ENCODE results near the gene ASIC4. TPM values are rescaled to one million over a fixed set of nuclear protein-coding genes. Genes with fewer than 3 reads are reported as not detected.

ASIC4 gene
- total and polyA plus RNA-seq, 2 of the 13 experiments (the other 11 are each of a cell fraction or from before 2014, with no cell fraction given): 0.03 TPM; not detected in 1

DNA sequence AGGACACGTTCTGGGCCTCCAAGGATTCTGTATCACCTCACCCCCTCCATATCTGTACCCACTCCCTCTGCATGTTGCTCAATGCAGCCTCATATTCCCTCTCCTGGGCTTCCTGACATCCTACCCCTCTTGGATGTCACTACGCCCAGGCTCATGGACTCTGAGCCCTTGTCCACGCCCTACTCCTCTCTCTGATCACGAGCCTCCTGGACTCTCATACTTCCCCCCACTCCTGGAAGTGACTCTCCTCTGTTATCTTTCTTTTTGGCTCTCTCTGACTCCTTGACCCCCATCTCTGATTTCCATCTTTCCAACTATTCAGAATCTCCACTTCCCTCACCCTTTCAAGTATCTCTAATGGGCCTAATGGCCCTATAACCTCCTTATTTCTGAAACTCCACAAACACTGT is 31.7 kb downstream of the ASIC4 start (continued):
- no peak for TF ChIP-seq ZNF343 (CRISPR knock-in tag; IDR thresholded peaks at IDR 0.05)
- TF ChIP-seq, protein P1, sequence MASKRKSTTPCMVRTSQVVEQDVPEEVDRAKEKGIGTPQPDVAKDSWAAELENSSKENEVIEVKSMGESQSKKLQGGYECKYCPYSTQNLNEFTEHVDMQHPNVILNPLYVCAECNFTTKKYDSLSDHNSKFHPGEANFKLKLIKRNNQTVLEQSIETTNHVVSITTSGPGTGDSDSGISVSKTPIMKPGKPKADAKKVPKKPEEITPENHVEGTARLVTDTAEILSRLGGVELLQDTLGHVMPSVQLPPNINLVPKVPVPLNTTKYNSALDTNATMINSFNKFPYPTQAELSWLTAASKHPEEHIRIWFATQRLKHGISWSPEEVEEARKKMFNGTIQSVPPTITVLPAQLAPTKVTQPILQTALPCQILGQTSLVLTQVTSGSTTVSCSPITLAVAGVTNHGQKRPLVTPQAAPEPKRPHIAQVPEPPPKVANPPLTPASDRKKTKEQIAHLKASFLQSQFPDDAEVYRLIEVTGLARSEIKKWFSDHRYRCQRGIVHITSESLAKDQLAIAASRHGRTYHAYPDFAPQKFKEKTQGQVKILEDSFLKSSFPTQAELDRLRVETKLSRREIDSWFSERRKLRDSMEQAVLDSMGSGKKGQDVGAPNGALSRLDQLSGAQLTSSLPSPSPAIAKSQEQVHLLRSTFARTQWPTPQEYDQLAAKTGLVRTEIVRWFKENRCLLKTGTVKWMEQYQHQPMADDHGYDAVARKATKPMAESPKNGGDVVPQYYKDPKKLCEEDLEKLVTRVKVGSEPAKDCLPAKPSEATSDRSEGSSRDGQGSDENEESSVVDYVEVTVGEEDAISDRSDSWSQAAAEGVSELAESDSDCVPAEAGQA (IDR thresholded peaks at IDR 0.05; ENCODE audit: low read depth): no peak
- TF ChIP-seq, protein P1 (CRISPR knock-in tag; IDR thresholded peaks at IDR 0.05; ENCODE audit: borderline replicate concordance): no peak
- TF ChIP-seq, protein P2, sequence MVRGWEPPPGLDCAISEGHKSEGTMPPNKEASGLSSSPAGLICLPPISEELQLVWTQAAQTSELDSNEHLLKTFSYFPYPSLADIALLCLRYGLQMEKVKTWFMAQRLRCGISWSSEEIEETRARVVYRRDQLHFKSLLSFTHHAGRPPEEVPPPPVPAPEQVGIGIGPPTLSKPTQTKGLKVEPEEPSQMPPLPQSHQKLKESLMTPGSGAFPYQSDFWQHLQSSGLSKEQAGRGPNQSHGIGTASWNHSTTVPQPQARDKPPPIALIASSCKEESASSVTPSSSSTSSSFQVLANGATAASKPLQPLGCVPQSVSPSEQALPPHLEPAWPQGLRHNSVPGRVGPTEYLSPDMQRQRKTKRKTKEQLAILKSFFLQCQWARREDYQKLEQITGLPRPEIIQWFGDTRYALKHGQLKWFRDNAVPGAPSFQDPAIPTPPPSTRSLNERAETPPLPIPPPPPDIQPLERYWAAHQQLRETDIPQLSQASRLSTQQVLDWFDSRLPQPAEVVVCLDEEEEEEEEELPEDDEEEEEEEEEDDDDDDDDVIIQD (CRISPR knock-in tag; IDR thresholded peaks at IDR 0.05; ENCODE audit: low read depth): peak; percentile 57; the same call in 1 of the 2 replicates
- TF ChIP-seq ZNF256 (CRISPR knock-in tag; conservative IDR thresholded peaks at IDR 0.05): no peak
- TF ChIP-seq ZNF552 (CRISPR knock-in tag; IDR thresholded peaks at IDR 0.05; ENCODE audit: borderline replicate concordance): no peak
- TF ChIP-seq ZNF558 (CRISPR knock-in tag; IDR thresholded peaks at IDR 0.05; ENCODE audit: borderline replicate concordance): no peak
- no peak for TF ChIP-seq SNAPC2 (CRISPR knock-in tag; IDR thresholded peaks at IDR 0.05)
- peak; percentile 68; the same call in 1 of the 2 replicates for TF ChIP-seq MXD4 (CRISPR knock-in tag; IDR thresholded peaks at IDR 0.05)
- peak; percentile 92 for TF ChIP-seq MIER2 (CRISPR knock-in tag; IDR thresholded peaks at IDR 0.05)
- TF ChIP-seq FLYWCH1 (CRISPR knock-in tag; IDR thresholded peaks at IDR 0.05): no peak
- TF ChIP-seq HDAC6 (IDR thresholded peaks at IDR 0.05; ENCODE audit: low read depth, low read length): no peak
- TF ChIP-seq, protein P3, sequence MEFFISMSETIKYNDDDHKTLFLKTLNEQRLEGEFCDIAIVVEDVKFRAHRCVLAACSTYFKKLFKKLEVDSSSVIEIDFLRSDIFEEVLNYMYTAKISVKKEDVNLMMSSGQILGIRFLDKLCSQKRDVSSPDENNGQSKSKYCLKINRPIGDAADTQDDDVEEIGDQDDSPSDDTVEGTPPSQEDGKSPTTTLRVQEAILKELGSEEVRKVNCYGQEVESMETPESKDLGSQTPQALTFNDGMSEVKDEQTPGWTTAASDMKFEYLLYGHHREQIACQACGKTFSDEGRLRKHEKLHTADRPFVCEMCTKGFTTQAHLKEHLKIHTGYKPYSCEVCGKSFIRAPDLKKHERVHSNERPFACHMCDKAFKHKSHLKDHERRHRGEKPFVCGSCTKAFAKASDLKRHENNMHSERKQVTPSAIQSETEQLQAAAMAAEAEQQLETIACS (CRISPR knock-in tag; IDR thresholded peaks at IDR 0.05): no peak
- no peak for TF ChIP-seq ZNF556 (CRISPR knock-in tag; IDR thresholded peaks at IDR 0.05; ENCODE audit: borderline replicate concordance)
- TF ChIP-seq, protein P4, sequence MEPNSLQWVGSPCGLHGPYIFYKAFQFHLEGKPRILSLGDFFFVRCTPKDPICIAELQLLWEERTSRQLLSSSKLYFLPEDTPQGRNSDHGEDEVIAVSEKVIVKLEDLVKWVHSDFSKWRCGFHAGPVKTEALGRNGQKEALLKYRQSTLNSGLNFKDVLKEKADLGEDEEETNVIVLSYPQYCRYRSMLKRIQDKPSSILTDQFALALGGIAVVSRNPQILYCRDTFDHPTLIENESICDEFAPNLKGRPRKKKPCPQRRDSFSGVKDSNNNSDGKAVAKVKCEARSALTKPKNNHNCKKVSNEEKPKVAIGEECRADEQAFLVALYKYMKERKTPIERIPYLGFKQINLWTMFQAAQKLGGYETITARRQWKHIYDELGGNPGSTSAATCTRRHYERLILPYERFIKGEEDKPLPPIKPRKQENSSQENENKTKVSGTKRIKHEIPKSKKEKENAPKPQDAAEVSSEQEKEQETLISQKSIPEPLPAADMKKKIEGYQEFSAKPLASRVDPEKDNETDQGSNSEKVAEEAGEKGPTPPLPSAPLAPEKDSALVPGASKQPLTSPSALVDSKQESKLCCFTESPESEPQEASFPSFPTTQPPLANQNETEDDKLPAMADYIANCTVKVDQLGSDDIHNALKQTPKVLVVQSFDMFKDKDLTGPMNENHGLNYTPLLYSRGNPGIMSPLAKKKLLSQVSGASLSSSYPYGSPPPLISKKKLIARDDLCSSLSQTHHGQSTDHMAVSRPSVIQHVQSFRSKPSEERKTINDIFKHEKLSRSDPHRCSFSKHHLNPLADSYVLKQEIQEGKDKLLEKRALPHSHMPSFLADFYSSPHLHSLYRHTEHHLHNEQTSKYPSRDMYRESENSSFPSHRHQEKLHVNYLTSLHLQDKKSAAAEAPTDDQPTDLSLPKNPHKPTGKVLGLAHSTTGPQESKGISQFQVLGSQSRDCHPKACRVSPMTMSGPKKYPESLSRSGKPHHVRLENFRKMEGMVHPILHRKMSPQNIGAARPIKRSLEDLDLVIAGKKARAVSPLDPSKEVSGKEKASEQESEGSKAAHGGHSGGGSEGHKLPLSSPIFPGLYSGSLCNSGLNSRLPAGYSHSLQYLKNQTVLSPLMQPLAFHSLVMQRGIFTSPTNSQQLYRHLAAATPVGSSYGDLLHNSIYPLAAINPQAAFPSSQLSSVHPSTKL (CRISPR knock-in tag; IDR thresholded peaks at IDR 0.05): peak; percentile 92
- TF ChIP-seq MAZ (IDR thresholded peaks at IDR 0.05; ENCODE audit: borderline replicate concordance, low read depth, low read length): peak; percentile 82
- TF ChIP-seq MAZ (CRISPR knock-in tag; IDR thresholded peaks at IDR 0.05; ENCODE audit: low read depth): peak; percentile 70; the same call in 1 of the 2 replicates

Measured in HepG2 (cell line).